Natural killer cell treated with Interleukin-12 subunit alpha and Interleukin-12 subunit beta and Interleukin-15 and Interleukin-18, amount 100 ng/mL, for 72 hours (primary cell): Measurements from ENCODE around the gene DAP. TPM values are rescaled to one million over a fixed set of nuclear protein-coding genes. Genes with fewer than 3 reads are reported as not detected.

Source experiments
- ATAC-seq, 2 donors: fragments of 150-1000 bp; cut with Tn5 transposase in 1 of 2; sonication (Bioruptor Pico), chemical (Tn5 transposase) in 1 of 2; 2 replicates each; pipeline ENCODE4 v1.10.0; 2021
- DNase-seq: peaks from one replicate; pipeline ENCODE4 v3.0.0; 2022; ENCODE audit warnings: low spot score
- H3K27ac Mint-ChIP-seq, 2 donors: 1 replicate in 1 of 2; 2 replicates in 1 of 2; pipeline ENCODE4 v1.8.0; 2022; ENCODE audit warnings: mixed read lengths in 2 of 2, mild to moderate bottlenecking in 1 of 2, moderate library complexity in 1 of 2
- H3K27me3 Mint-ChIP-seq, 2 donors: 1 replicate in 1 of 2; 2 replicates in 1 of 2; pipeline ENCODE4 v1.8.0; 2022; ENCODE audit warnings: mixed read lengths in 2 of 2
- H3K36me3 Mint-ChIP-seq: one replicate; pipeline ENCODE4 v1.8.0; 2022; ENCODE audit warnings: mixed read lengths
- H3K4me1 Mint-ChIP-seq, 2 donors: 1 replicate in 1 of 2; 2 replicates in 1 of 2; pipeline ENCODE4 v1.8.0; 2022; ENCODE audit warnings: low read depth in 2 of 2, mixed read lengths in 2 of 2, mild to moderate bottlenecking in 1 of 2
- H3K4me3 Mint-ChIP-seq: one replicate; pipeline ENCODE4 v1.8.0; 2022; ENCODE audit warnings: mixed read lengths
- H3K9me3 Mint-ChIP-seq: 2 replicates; pipeline ENCODE4 v1.8.0; 2022; ENCODE audit warnings: mixed read lengths
- total RNA-seq, 2 donors: library from RNA; stranded (reverse); gene quantifications; one replicate each; pipeline ENCODE4 v1.2.3, GENCODE V29; 2022

DAP gene
- total RNA-seq, 2 donors from 2014 or later: 80.1 to 84.3 TPM

DNA sequence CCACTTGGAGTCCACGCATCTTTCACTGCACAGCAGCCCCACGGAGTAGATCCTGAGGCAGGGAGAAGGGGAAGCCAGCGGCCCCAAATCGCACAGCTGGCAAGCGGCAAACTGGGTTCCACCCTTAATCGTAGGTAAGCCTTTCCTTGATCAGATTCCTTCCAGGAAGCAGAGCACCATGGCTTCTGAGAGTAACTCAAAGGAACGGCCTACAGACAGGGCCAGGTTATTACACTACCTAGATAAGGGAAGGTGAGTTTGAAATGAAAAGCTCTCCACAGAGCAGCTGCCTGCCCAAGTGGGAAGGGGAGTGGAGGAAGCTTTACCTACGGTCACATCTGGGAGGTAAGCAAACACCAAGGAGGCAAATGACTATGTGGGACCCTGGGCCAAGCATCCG lies 7.9 kb downstream of the DAP start:
- DNase-seq (no peak), ATAC-seq (no peak)
- no peak overlapping the region for H3K4me3 Mint-ChIP-seq
- H3K27ac Mint-ChIP-seq: peak overlapping the region in 1 of 2 donors; percentile 1
- H3K27me3 Mint-ChIP-seq: no peaks in the 10 kb centered on the region
- peaks cover 14% of the 10 kb centered on the region for H3K36me3 Mint-ChIP-seq
- no peaks in the 10 kb centered on the region for H3K9me3 Mint-ChIP-seq
- H3K4me1 Mint-ChIP-seq: peaks cover 28 to 37% of the 10 kb centered on the region in 2 donors

DNA sequence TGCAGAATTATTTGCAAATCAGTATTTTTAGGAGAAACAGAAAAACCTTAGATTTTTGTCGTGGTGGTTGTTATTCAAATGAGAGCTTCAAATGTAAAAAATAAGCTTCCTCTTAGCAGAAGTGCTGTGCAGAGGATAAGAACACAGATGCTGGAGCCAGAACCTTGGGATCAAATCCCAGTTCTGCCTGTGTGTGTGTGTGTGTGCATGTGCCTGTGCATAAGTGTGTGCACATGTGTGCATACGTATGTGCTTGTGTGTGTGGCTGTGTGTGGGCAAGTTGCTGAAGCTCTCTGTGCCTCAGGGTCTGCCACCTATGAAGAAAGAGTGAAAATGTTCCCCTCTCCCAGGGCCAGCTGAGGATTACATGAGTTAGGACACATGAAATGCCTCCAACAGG lies 8.6 kb downstream of the DAP start:
- H3K4me3 Mint-ChIP-seq: no peak overlapping the region
- H3K9me3 Mint-ChIP-seq: no peaks in the 10 kb centered on the region
- H3K27me3 Mint-ChIP-seq: no peaks in the 10 kb centered on the region
- ATAC-seq (no peak), DNase-seq (no peak)
- peaks cover 10% of the 10 kb centered on the region for H3K36me3 Mint-ChIP-seq
- no peak overlapping the region for H3K27ac Mint-ChIP-seq
- H3K4me1 Mint-ChIP-seq: peaks cover 24 to 30% of the 10 kb centered on the region in 2 donors

DNA sequence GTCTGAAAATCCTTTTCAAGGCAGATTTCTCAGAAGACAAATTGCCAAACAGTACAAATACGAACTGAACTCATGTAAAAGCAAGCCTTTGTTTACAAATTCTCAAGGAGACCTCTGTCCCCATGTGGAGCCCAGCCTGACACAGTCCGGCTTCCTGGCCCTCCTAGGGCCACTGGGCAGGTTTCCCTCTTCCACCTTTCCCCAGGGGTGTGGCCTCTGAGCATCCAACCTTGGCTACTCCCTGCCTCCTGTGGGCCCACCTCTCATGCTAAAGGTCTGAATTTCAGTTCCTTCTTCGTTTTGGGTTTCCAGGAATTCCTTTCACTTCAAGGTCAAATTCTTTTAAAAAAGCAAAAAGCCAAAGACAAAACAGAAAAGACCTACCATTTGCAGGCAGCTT lies 10.1 kb downstream of the DAP start:
- H3K4me3 Mint-ChIP-seq: no peak overlapping the region
- no peak for ATAC-seq
- no peak overlapping the region for H3K27ac Mint-ChIP-seq
- H3K4me1 Mint-ChIP-seq: peaks cover 22 to 23% of the 10 kb centered on the region in 2 donors
- no peak for DNase-seq
- H3K9me3 Mint-ChIP-seq: no peaks in the 10 kb centered on the region
- peaks cover 10% of the 10 kb centered on the region for H3K36me3 Mint-ChIP-seq
- no peaks in the 10 kb centered on the region for H3K27me3 Mint-ChIP-seq

GRCh38 chr5:10747678-10748622 lies 13.1 kb downstream of the DAP start:
- no peak overlapping the region for H3K4me3 Mint-ChIP-seq
- DNase-seq: no peak
- no peak for ATAC-seq
- no peaks in the 10 kb centered on the region for H3K27me3 Mint-ChIP-seq
- peaks cover 25% of the 10 kb centered on the region for H3K36me3 Mint-ChIP-seq
- H3K27ac Mint-ChIP-seq: no peak overlapping the region
- peaks cover 7 to 8% of the 10 kb centered on the region in 2 donors for H3K4me1 Mint-ChIP-seq
- H3K9me3 Mint-ChIP-seq: no peaks in the 10 kb centered on the region

GRCh38 chr5:10746711-10747110 lies 14.3 kb downstream of the DAP start:
- no peak for DNase-seq
- peaks cover 7 to 8% of the 10 kb centered on the region in 2 donors for H3K4me1 Mint-ChIP-seq
- no peaks in the 10 kb centered on the region for H3K9me3 Mint-ChIP-seq
- peaks cover 26% of the 10 kb centered on the region for H3K36me3 Mint-ChIP-seq
- H3K27ac Mint-ChIP-seq: no peak overlapping the region
- no peaks in the 10 kb centered on the region for H3K27me3 Mint-ChIP-seq
- no peak for ATAC-seq
- H3K4me3 Mint-ChIP-seq: no peak overlapping the region

DNA sequence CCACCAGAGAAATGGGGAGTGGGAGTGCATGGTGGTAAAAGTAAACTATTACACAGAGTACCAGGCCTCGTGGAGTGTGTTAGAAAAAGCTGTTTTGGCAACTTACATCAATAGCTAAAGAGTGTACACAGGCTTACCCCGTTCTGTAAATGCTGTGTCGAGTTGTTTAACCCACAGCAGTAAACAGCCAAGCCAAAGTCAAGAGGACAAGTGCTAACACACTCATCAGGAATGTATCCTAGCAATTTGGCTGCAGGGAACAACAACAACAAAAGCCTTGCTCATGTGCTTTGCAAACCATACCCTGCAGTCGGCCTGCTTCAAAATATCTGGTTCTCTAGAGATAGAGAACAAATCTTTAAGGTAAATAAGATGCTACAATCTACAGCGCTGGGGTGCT lies 15.9 kb downstream of the DAP start:
- Mint-ChIP-seq H3K27ac (no peak overlapping the region), H3K4me1 (peaks cover 8 to 9% of the 10 kb centered on the region in 2 donors), H3K9me3 (no peaks in the 10 kb centered on the region), H3K4me3 (no peak overlapping the region), H3K36me3 (peaks cover 35% of the 10 kb centered on the region), H3K27me3 (no peaks in the 10 kb centered on the region)
- DNase-seq (no peak), ATAC-seq (no peak)

DNA sequence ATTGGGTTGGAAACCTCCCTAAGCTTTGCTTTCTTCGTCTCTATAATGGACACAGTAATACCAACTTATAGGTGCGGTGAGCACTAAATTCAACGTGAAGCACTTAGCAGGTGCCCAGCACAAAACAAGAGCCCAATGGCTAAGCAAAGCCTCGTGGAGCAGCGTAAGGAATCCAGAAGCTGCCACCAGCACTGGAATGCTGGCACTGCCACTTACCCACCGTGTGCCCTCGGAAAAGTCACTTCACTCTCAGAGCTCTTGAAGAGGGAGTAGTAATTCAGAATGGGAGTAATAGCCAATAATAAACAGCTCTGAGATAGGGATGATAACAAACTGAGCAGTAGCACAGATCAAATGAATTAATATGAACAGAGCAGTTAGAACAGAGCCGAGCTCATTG lies 16.4 kb downstream of the DAP start:
- peaks cover 40% of the 10 kb centered on the region for H3K36me3 Mint-ChIP-seq
- H3K4me1 Mint-ChIP-seq: peaks cover 8 to 12% of the 10 kb centered on the region in 2 donors
- no peak for ATAC-seq
- DNase-seq: no peak
- H3K27me3 Mint-ChIP-seq: no peaks in the 10 kb centered on the region
- no peak overlapping the region for H3K27ac Mint-ChIP-seq
- no peaks in the 10 kb centered on the region for H3K9me3 Mint-ChIP-seq
- H3K4me3 Mint-ChIP-seq: no peak overlapping the region

GRCh38 chr5:10743951-10744350 lies 17.1 kb downstream of the DAP start:
- no peaks in the 10 kb centered on the region for H3K27me3 Mint-ChIP-seq
- peaks cover 8 to 12% of the 10 kb centered on the region in 2 donors for H3K4me1 Mint-ChIP-seq
- H3K4me3 Mint-ChIP-seq: no peak overlapping the region

GRCh38 chr5:10743526-10743925 lies 17.5 kb downstream of the DAP start:
- Mint-ChIP-seq H3K4me1 (peaks cover 8 to 12% of the 10 kb centered on the region in 2 donors), H3K36me3 (peaks cover 43% of the 10 kb centered on the region), H3K27me3 (no peaks in the 10 kb centered on the region), H3K9me3 (no peaks in the 10 kb centered on the region), H3K4me3 (no peak overlapping the region), H3K27ac (no peak overlapping the region)
- DNase-seq (no peak), ATAC-seq (no peak)

More at GRCh38 chr5:10743951-10744350, 17.1 kb downstream of the DAP start:
- no peak for DNase-seq
- H3K27ac Mint-ChIP-seq: no peak overlapping the region
- ATAC-seq: no peak
- no peaks in the 10 kb centered on the region for H3K9me3 Mint-ChIP-seq
- peaks cover 40% of the 10 kb centered on the region for H3K36me3 Mint-ChIP-seq

DNA sequence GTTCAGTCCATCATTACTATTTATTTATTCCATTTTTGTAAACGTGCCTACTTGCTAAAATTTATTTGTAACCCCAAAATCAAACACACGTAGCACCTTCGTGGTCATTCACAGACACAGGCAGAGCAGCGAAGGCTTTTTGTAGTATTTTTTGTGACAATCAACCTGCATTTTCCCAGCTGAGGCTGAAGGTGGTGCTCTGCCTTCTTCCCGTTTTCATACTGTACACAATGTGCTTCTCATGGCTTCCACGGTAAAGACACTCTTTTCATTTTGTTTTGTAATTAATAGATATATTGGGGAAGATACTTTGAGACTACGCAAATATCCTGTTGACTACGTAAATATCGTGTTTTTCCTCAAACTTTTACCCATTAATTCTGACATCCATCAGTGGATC lies 19.4 kb downstream of the DAP start:
- Mint-ChIP-seq H3K36me3 (peaks cover 50% of the 10 kb centered on the region), H3K27ac (no peak overlapping the region), H3K27me3 (no peaks in the 10 kb centered on the region), H3K4me1 (peaks cover 8 to 22% of the 10 kb centered on the region in 2 donors), H3K4me3 (no peak overlapping the region), H3K9me3 (no peaks in the 10 kb centered on the region)
- no peak for ATAC-seq
- DNase-seq: no peak

- H3K4me3 Mint-ChIP-seq: no peak overlapping the region
Observed at GRCh38 chr5:10740384-10740783, 20.6 kb downstream of the DAP start.

GRCh38 chr5:10737880-10738279 lies 23.2 kb downstream of the DAP start:
- DNase-seq (no peak), ATAC-seq (no peak)
- Mint-ChIP-seq H3K27me3 (no peaks in the 10 kb centered on the region), H3K4me1 (peaks cover 20 to 40% of the 10 kb centered on the region in 2 donors), H3K9me3 (no peaks in the 10 kb centered on the region), H3K36me3 (peaks cover 28% of the 10 kb centered on the region), H3K27ac (no peak overlapping the region), H3K4me3 (no peak overlapping the region)

More at GRCh38 chr5:10740384-10740783, 20.6 kb downstream of the DAP start:
- DNase-seq: no peak
- H3K27me3 Mint-ChIP-seq: no peaks in the 10 kb centered on the region
- ATAC-seq: no peak
- peaks cover 46% of the 10 kb centered on the region for H3K36me3 Mint-ChIP-seq
- no peaks in the 10 kb centered on the region for H3K9me3 Mint-ChIP-seq
- no peak overlapping the region for H3K27ac Mint-ChIP-seq
- H3K4me1 Mint-ChIP-seq: peaks cover 14 to 26% of the 10 kb centered on the region in 2 donors

DNA sequence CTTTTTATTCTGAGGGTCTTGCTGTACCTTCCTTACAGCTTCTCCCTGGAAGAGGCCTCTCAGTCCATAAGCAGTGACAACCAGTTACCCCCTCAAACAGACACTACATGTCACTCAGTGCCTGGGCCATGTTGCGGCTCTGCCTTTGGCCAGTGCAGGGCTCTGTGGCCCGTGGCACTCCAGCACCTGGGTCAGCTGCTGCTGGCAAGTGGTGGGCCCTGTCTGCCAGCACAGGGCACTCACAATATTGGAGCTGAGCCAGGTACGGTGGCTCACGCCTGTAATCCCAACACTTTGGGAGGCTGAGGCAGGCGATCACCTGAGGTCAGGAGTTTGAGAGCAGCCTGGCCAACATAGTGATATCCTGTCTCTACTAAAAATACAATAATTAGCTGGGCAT lies 24.2 kb downstream of the DAP start:
- H3K36me3 Mint-ChIP-seq: peaks cover 28% of the 10 kb centered on the region
- H3K4me3 Mint-ChIP-seq: no peak overlapping the region
- H3K4me1 Mint-ChIP-seq: peaks cover 20 to 45% of the 10 kb centered on the region in 2 donors
- DNase-seq (no peak), ATAC-seq (no peak)
- no peaks in the 10 kb centered on the region for H3K9me3 Mint-ChIP-seq
- no peak overlapping the region for H3K27ac Mint-ChIP-seq
- no peaks in the 10 kb centered on the region for H3K27me3 Mint-ChIP-seq

- Mint-ChIP-seq H3K36me3 (peaks cover 24% of the 10 kb centered on the region), H3K27me3 (no peaks in the 10 kb centered on the region), H3K9me3 (no peaks in the 10 kb centered on the region), H3K4me3 (no peak overlapping the region), H3K4me1 (peaks cover 20 to 45% of the 10 kb centered on the region in 2 donors), H3K27ac (no peak overlapping the region)
- DNase-seq (no peak), ATAC-seq (no peak)
Observed at GRCh38 chr5:10736354-10736753, 24.7 kb downstream of the DAP start.
